MCF 10A (cell line): ENCODE measurements around the gene SIVA1. TPM values are rescaled to one million over a fixed set of nuclear protein-coding genes. Genes with fewer than 3 reads are reported as not detected.

Experiments used
- BruUV-seq: library from RNA; stranded (reverse); fragments of 400-500 nt; replicated peaks from 2 replicates; lab custom pipeline; 2021; lab: Mats Ljungman, UMichigan
- CTCF ChIA-PET: fragments of 300-600 bp; sonication (Branson Sonifier 250); formaldehyde crosslinking; extraction: SDS; loops from one replicate; lab custom pipeline; 2021; ENCODE audit warnings: antibody characterized with exemption, inconsistent platforms; lab: Yijun Ruan, JAX
- POLR2A ChIA-PET: fragments of 300-600, 350-650 bp; sonication (Branson Sonifier 250); formaldehyde crosslinking; extraction: SDS; loops from one replicate; lab custom pipeline; 2020; ENCODE audit warnings: antibody characterized with exemption, inconsistent platforms; lab: Yijun Ruan, JAX
- DNase-seq: peaks from one replicate; pipeline ENCODE4 v3.0.0-alpha.2; 2018; ENCODE audit not compliant: unreplicated experiment
- H3K27ac Mint-ChIP-seq: one replicate; pipeline ENCODE4 v1.8.0; 2022; ENCODE audit warnings: mild to moderate bottlenecking, low read depth, mixed read lengths; ENCODE audit not compliant: unreplicated experiment
- H3K27me3 Mint-ChIP-seq: one replicate; pipeline ENCODE4 v1.8.0; 2022; ENCODE audit warnings: mixed read lengths; ENCODE audit not compliant: insufficient read depth, unreplicated experiment
- H3K36me3 Mint-ChIP-seq: one replicate; pipeline ENCODE4 v1.8.0; 2022; ENCODE audit warnings: mild to moderate bottlenecking, moderate library complexity, mixed read lengths; ENCODE audit not compliant: insufficient read depth, unreplicated experiment
- H3K4me1 Mint-ChIP-seq: one replicate; pipeline ENCODE4 v1.8.0; 2022; ENCODE audit warnings: mixed read lengths; ENCODE audit not compliant: insufficient read depth, unreplicated experiment
- H3K4me3 Mint-ChIP-seq: one replicate; pipeline ENCODE4 v1.8.0; 2022; ENCODE audit warnings: mild to moderate bottlenecking, moderate library complexity, mixed read lengths; ENCODE audit not compliant: unreplicated experiment
- H3K9me3 Mint-ChIP-seq: one replicate; pipeline ENCODE4 v1.8.0; 2022; ENCODE audit warnings: mixed read lengths; ENCODE audit not compliant: unreplicated experiment
- CTCF ChIP-seq: fragments of 200-600 bp; IDR thresholded peaks from one replicate; pipeline ENCODE4 v1.8.0; 2022; ENCODE audit warnings: antibody characterized with exemption, mild to moderate bottlenecking; ENCODE audit not compliant: unreplicated experiment
- intact Hi-C: fragments of 100-400 bp; cut with micrococcal nuclease; formaldehyde crosslinking; loops from 2 replicates; pipeline ENCODE4 v1.14.1; 2022
- total RNA-seq: library from RNA; stranded (reverse); gene quantifications from 2 replicates; pipeline ENCODE4 v1.2.3, GENCODE V29; 2022

SIVA1 gene
- total RNA-seq, 1 experiment from 2014 or later: 63.3 TPM

GRCh38 chr14:104715871-104716270, 37.1 kb upstream of the SIVA1 start:
- CTCF ChIA-PET: interaction anchor here (1.0 to 1.5 kb wide), 2 partner anchors 13 to 50 kb away, joined by 3 to 6 read pairs; no protein-coding TSS in a partner anchor
- POLR2A ChIA-PET: no interaction called here

GRCh38 chr14:104717137-104717536, 35.8 kb upstream of the SIVA1 start:
- Mint-ChIP-seq H3K4me3 (no peak overlapping the region), H3K9me3 (no peaks in the 10 kb centered on the region), H3K27ac (no peak overlapping the region), H3K27me3 (no peaks in the 10 kb centered on the region), H3K36me3 (peaks cover 33% of the 10 kb centered on the region), H3K4me1 (no peaks in the 10 kb centered on the region)
- ChIA-PET CTCF (interaction anchor here (1.5 kb wide), 1 partner anchor 14 kb away, joined by 6 read pairs; no protein-coding TSS in a partner anchor), POLR2A (no interaction called here)
- intact Hi-C loops: no loop called here
- TF ChIP-seq CTCF: no peak
- no TSS peak for BruUV-seq
- no peak for DNase-seq

More at GRCh38 chr14:104715871-104716270, 37.1 kb upstream of the SIVA1 start:
- DNase-seq: no peak
- Mint-ChIP-seq H3K27ac (no peak overlapping the region), H3K4me1 (no peaks in the 10 kb centered on the region), H3K36me3 (peaks cover 42% of the 10 kb centered on the region), H3K9me3 (no peaks in the 10 kb centered on the region), H3K27me3 (no peaks in the 10 kb centered on the region), H3K4me3 (no peak overlapping the region)
- no TSS peak for BruUV-seq
- intact Hi-C loops: no loop called here
- TF ChIP-seq CTCF: no peak

- Mint-ChIP-seq H3K27ac (no peak overlapping the region), H3K36me3 (peaks cover 32% of the 10 kb centered on the region), H3K4me3 (no peak overlapping the region), H3K9me3 (no peaks in the 10 kb centered on the region), H3K27me3 (no peaks in the 10 kb centered on the region), H3K4me1 (no peaks in the 10 kb centered on the region)
- CTCF ChIA-PET: no interaction called here
- intact Hi-C loops: no loop called here
- DNase-seq: no peak
- POLR2A ChIA-PET: no interaction called here
- BruUV-seq: no TSS peak
- no peak for TF ChIP-seq CTCF
These were observed 35.3 kb upstream of the SIVA1 start for GRCh38 chr14:104717646-104718045.

- ChIA-PET POLR2A (no interaction called here), CTCF (no interaction called here)
- Mint-ChIP-seq H3K4me1 (no peaks in the 10 kb centered on the region), H3K27ac (no peak overlapping the region), H3K4me3 (no peak overlapping the region), H3K27me3 (no peaks in the 10 kb centered on the region), H3K36me3 (peaks cover 32% of the 10 kb centered on the region), H3K9me3 (no peaks in the 10 kb centered on the region)
- intact Hi-C loops: no loop called here
- no peak for TF ChIP-seq CTCF
- BruUV-seq: no TSS peak
- no peak for DNase-seq
These were observed 34.8 kb upstream of the SIVA1 start for GRCh38 chr14:104718147-104718546.
